ENCODE data around the gene JAGN1.
"Not testable (repeated sequence)": the region's sequence is repeated elsewhere in the genome, so short reads cannot be mapped to it uniquely, and the experiment has no call there.

JAGN1 gene

GRCh38 chr3:9890249-9891071 lies at the start of gene JAGN1:
JAGN1 (plus strand) TSS chr3:9890610; CDS start chr3:9890723, 113 bp downstream.
- DNase-seq (ENCODE audit: low read depth) = peak; percentile 71

DNA sequence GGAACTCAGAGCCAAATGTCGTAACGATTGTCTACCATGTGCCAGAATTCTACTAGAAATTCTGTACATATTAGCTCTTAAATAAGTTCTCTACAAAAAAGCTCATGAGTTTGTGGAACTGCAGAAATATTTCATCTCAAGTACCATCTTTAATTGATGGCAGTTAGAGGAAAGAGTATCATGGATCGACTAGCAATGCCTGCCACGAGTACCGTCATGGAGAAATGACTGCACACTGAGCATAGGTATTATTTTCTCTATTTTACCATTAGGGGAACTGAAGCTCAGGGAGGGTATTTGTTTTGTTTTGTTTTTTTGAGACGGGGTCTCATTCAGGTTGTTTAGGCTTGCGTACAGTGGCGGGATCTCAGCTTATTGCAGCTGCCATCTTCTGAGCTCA lies 49.4 kb upstream of the JAGN1 start:
- no peak for DNase-seq (ENCODE audit: low read depth)

GRCh38 chr3:9843715-9844438 lies 46.5 kb upstream of the JAGN1 start, which contains the start of gene RPUSD3:
RPUSD3 (minus strand) TSS chr3:9844008; CDS start chr3:9843990, 18 bp downstream.
- peak; percentile 93 for DNase-seq (ENCODE audit: low read depth)

- no peak for DNase-seq (ENCODE audit: low read depth)
Observed at GRCh38 chr3:9846231-9846630, 44.2 kb upstream of the JAGN1 start.

DNA sequence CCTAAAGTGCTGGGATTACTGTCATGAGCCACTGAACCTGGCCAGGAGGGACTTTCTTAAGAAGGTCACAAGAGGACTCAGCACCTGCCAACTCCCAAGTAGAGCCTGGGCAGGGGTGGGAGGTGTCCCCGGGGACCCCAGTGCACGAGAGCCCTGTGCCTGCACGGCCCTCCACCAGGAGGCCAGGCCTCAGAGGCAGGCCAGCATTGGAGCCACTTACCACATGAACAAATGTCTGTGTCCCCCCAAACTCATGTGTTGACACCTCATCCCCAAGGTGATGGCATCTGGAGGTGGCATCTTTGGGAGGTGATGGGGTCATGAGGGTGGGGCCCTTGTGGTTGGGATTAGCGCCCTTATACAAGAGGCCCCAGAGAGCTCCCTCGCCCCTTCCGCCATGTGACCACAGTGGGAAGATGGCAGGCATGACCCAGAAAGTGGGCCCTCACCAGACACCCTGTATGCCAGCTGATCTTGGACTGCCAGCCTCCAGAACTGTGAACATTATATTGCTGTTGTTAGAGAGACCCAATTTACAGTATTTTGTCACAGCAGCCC lies 43.4 kb upstream of the JAGN1 start:
- no peak for DNase-seq (ENCODE audit: low read depth)

GRCh38 chr3:9847870-9848269 lies 42.5 kb upstream of the JAGN1 start:
- not testable (repeated sequence) for DNase-seq (ENCODE audit: low read depth)

DNA sequence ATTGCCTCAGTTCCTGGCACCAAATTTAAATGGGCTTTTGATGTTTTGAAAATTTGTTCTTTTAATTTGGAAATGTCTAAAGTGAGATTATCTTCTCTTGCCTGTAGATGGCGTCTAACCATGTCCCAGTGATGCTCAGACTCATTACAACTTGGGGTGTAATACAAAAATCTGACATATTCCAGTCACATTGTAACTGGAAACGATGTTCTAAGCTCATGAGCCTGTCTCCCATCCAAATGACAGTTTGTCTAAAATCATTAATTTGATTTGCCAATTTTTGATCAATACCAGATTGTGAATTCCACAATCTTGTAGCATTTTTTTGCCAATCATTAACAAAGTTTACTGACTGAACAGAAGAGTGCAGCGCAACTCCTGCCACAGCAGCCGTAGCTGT lies 41.5 kb upstream of the JAGN1 start:
- not testable (repeated sequence) for DNase-seq (ENCODE audit: low read depth)

DNA sequence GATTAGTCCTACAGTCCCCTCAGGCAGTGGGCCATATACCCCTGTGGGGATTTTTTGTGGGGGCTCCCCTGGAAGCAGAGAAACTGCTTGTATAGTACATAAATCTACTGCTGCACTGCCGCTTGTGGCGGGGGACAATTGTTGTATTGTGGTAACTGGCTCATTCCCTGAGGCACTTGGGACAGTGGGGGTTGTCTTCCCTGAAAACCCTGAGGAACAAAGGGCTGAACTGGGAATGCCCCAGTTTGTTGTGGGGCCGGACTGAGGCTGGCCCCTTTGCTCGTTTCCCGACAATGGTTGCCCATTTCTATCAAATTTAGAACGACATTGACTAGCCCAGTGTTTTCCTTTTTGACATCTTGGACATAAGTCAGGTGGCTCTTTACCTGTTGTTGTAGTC lies 39.0 kb upstream of the JAGN1 start:
- not testable (repeated sequence) for DNase-seq (ENCODE audit: low read depth)

GRCh38 chr3:9851926-9852325 lies 38.5 kb upstream of the JAGN1 start:
- DNase-seq (ENCODE audit: low read depth) = not testable (repeated sequence)

- no peak for DNase-seq (ENCODE audit: low read depth)
Observed at GRCh38 chr3:9852528-9852927, 37.9 kb upstream of the JAGN1 start.

GRCh38 chr3:9854291-9854940 lies 36.0 kb upstream of the JAGN1 start:
- not testable (repeated sequence) for DNase-seq (ENCODE audit: low read depth)

GRCh38 chr3:9855594-9855993 lies 34.8 kb upstream of the JAGN1 start:
- no peak for DNase-seq (ENCODE audit: low read depth)

DNA sequence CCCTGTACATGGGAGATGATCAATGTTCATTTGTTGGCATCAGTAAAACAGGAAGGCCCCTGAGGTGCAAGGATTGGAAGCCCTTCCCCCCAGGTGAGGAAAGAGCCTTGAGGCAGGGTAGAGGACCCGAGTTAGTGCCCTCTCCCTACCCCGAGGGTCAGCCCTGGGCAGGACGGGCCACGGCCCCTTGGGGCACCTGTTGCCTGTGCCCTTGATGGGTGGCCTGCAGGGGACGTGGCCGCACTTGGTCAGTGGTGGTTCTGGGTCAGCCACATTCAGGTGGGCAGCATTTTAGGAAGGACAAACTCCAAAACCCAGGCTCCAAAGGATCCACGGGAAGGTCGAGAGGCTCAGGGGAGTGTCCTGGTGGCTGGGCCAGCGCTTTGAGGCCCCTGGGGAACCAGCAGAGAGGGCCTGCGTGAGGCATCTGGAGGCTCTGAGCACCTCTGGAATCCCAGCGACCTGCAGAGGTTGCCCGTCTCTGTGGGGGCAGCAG lies 30.8 kb upstream of the JAGN1 start:
- no peak for DNase-seq (ENCODE audit: low read depth)

GRCh38 chr3:9861201-9861600 lies 29.2 kb upstream of the JAGN1 start:
- no peak for DNase-seq (ENCODE audit: low read depth)

DNA sequence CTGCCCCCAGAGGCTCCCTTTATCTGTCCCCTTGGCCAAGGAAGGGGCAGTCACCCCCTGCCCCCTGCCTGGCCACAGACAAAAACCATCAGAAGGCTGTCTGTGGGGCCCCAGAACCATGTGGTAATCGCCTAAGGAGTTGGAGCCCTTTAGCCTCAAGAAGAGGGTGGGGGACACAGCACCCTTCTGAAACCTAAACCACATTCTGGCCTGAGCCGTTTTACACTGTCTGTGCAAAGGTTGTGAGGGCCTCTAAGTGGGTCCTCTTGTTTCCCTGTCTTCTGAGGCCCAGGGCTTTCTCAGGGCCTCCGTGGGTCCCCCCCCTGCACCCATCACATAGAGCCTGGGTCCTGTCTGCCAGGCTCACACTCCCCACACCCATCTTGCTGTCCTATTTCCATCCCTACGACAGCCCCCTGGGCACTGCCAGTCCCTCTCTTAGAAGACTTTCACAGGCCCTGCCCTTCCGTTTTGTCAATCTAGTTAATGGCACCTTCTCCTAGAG lies 28.7 kb upstream of the JAGN1 start:
- no peak for DNase-seq (ENCODE audit: low read depth)

DNA sequence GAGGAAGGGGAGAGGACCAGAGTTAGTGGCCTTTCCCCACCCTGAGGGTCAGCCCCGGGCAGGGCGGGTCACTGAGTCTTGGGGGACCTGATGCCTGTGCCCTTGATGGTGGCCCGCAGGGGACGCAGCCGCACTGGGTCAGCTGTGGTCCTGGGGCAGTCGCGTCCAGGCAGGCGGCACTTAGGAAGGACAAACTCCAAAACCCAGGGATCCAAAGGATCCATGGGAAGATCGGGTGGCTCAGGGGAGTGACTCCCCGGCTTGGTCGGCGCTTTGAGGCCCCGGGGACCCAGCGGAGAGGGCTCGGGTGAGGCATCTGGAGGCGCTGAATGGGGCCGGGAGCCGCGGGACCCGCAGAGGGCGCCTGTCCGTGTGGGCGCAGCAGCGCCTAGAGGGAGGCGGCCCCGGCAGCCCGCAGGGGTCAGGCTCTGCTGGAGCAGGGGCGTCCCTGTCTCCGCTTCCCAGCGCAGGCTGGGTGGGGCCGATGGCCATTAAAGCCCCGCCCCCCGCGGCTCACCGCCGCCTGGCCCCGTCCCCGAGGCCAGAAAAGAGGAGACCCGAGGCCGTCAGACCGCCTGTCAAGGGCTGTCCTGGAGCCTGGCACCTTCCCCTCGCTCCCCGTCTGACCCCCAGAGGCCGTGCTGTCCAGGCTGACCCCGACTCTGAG lies 27.9 kb upstream of the JAGN1 start:
- no peak for DNase-seq (ENCODE audit: low read depth)

GRCh38 chr3:9863058-9863772 lies 27.2 kb upstream of the JAGN1 start:
- DNase-seq (ENCODE audit: low read depth) = no peak

DNA sequence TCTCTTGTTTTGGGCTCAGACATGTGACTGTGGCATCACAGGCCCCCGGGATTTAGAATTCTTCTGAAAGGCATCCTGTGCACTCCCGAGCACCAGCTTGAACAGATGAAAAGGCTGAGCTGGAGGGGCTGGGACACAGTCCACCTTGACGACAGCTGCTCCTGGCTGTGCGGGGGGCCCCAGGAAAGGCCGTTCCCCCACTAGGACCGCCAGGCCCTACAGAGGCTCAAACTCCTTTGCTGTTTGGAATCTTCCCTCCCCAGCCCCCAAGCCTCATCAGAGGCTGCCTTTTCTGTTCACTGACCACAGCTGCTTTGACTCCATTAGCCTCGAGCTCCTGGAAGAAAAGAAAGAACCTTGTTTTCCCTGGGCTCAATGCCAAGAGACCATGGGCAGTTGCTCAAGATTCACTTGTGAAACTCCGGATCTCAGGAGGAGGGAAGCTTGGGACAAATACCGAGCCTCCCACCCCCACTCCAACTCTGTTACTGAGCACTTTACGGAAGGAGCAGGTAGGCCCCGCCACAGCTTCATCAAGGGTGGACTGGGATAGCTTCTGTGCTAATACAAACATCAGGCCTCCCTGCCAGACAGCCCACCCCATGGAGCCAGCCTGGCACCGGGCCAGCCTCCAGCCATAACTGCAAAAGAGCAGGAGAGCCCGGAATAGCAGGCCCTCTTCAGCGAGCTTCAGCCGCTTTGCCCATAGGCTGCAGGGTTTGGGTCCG lies 26.0 kb upstream of the JAGN1 start:
- peak; percentile 50 for DNase-seq (ENCODE audit: low read depth)

DNA sequence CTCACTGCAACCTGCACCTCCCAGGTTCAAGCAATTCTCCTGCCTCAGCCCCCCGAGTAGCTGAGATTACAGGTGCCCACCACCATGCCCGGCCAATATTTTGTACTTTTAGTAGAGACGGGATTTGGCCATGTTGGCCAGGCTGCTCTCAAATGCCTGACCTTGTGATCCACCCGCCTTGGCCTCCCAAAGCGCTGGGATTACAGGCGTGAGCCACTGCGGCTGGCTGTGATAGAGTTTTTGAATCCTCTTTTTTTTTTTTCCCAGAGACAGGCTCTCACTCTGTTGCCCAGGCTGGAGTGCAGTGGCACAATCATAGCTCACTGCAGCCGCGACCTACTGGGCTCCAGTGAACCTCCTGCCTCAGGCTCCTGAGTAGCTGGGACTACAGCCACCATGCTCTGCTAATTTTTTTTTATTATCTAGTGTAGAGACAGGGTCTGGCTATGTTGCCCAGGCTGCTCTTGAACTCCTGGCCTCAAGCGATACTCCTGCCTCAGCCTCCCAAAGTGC lies 25.2 kb upstream of the JAGN1 start:
- DNase-seq (ENCODE audit: low read depth) = not testable (repeated sequence)

DNA sequence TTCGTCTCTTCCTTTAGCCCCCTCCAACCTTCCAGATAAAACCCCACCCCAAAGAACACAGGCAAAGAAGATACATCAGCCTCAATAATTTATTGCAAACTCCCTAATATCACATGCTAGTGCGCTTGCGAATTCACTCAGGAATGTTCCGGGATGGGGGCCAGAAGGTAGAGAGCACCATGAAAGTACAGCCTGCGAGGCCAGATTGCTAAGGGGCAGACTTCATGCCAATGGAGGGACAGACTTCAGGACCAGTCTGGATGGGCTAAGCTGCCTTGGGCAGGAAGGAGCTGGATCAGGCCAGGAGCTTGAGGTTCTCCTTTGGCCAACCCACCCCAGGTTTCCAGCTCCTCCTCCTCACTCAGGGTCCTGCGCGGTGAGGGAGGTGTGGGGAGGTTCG lies 23.8 kb upstream of the JAGN1 start:
- no peak for DNase-seq (ENCODE audit: low read depth)

All from GM04504 (cell line).